HEK293 (cell line): ENCODE measurements around the gene SLC22A17.

ENCODE experiments used
- CTCF ChIA-PET: fragments of 350-600 bp; formaldehyde crosslinking; extraction: SDS; loops from one replicate; lab custom pipeline; 2021; ENCODE audit warnings: antibody characterized with exemption; lab: Yijun Ruan, JAX
- POLR2A ChIA-PET: fragments of 300-600 bp; formaldehyde crosslinking; extraction: SDS; loops from one replicate; lab custom pipeline; 2020; ENCODE audit warnings: antibody characterized with exemption, inconsistent platforms; lab: Yijun Ruan, JAX
- H3K27ac ChIP-seq: fragments of 200-500 bp; sonication (Bioruptor generic); 2 replicates; pipeline ENCODE4 v1.5.1; 2014; ENCODE audit warnings: low read depth, low read length, control low read depth, inconsistent platforms; ENCODE audit errors: extremely low read depth
- H3K36me3 ChIP-seq, 2 experiments: fragments of 200-500 bp in 1 of 2; sonication (Bioruptor generic) in 1 of 2; 1 replicate in 1 of 2; 2 replicates in 1 of 2; pipeline ENCODE4 v1.5.1; 2014 to 2017; ENCODE audit warnings: inconsistent platforms in 2 of 2, low read length in 2 of 2; ENCODE audit not compliant: control insufficient read depth in 2 of 2, insufficient read depth in 1 of 2
- H3K4me1 ChIP-seq: fragments of 200-500 bp; sonication (Bioruptor generic); 2 replicates; pipeline ENCODE4 v1.5.1; 2014; ENCODE audit warnings: mild to moderate bottlenecking, low read length, inconsistent platforms; ENCODE audit not compliant: control insufficient read depth, insufficient read depth
- H3K4me3 ChIP-seq: 2 replicates; pipeline ENCODE4 v1.5.1; 2011; ENCODE audit warnings: low read depth, mild to moderate bottlenecking, control low read depth, low read length, moderate library complexity
- H3K9me3 ChIP-seq: fragments of 200-500 bp; sonication (Bioruptor generic); 2 replicates; pipeline ENCODE4 v1.5.1; 2014; ENCODE audit warnings: low read depth, low read length, inconsistent platforms; ENCODE audit not compliant: control insufficient read depth, insufficient read depth
- GLI2 ChIP-seq: fragments of 450-650 bp; formaldehyde crosslinking; IDR thresholded peaks from 2 replicates; pipeline ENCODE4; 2017; ENCODE audit warnings: missing biosample characterization, missing genetic modification characterization, low read depth, borderline replicate concordance
- GLI4 ChIP-seq: fragments of 450-650 bp; formaldehyde crosslinking; IDR thresholded peaks from 2 replicates; pipeline ENCODE4 v1.5.1; 2016; ENCODE audit warnings: missing biosample characterization, missing genetic modification characterization
- IKZF3 ChIP-seq: fragments of 450-650 bp; IDR thresholded peaks from 2 replicates; pipeline ENCODE4 v1.5.0; 2018; ENCODE audit warnings: missing biosample characterization, mild to moderate bottlenecking, missing genetic modification characterization, moderate library complexity
- KLF10 ChIP-seq: fragments of 450-650 bp; IDR thresholded peaks from 2 replicates; pipeline ENCODE4 v1.5.1; 2018; ENCODE audit warnings: missing biosample characterization, mild to moderate bottlenecking, missing genetic modification characterization
- KLF16 ChIP-seq: fragments of 450-650 bp; formaldehyde crosslinking; IDR thresholded peaks from 2 replicates; pipeline ENCODE4 v1.5.1; 2017; ENCODE audit warnings: missing biosample characterization, missing genetic modification characterization
- KLF8 ChIP-seq: fragments of 450-650 bp; formaldehyde crosslinking; IDR thresholded peaks from 2 replicates; pipeline ENCODE4 v1.5.1; 2016; ENCODE audit warnings: missing biosample characterization, missing genetic modification characterization
- ZFP3 ChIP-seq: fragments of 450-650 bp; formaldehyde crosslinking; IDR thresholded peaks from 2 replicates; pipeline ENCODE4 v1.5.1; 2016; ENCODE audit warnings: low read depth, missing biosample characterization, missing genetic modification characterization
- ZFP69B ChIP-seq: fragments of 450-650 bp; formaldehyde crosslinking; IDR thresholded peaks from 2 replicates; pipeline ENCODE4 v1.5.1; 2016; ENCODE audit warnings: missing biosample characterization, missing genetic modification characterization
- ZNF10 ChIP-seq: fragments of 450-650 bp; formaldehyde crosslinking; IDR thresholded peaks from 2 replicates; pipeline ENCODE4 v1.5.1; 2017; ENCODE audit warnings: missing biosample characterization, missing genetic modification characterization
- ZNF114 ChIP-seq: fragments of 450-650 bp; formaldehyde crosslinking; IDR thresholded peaks from 2 replicates; pipeline ENCODE4 v1.5.0; 2017; ENCODE audit warnings: missing biosample characterization, missing genetic modification characterization
- ZNF19 ChIP-seq: fragments of 450-650 bp; formaldehyde crosslinking; IDR thresholded peaks from 2 replicates; pipeline ENCODE4; 2016; ENCODE audit warnings: missing biosample characterization, missing genetic modification characterization, low read depth
- ZNF248 ChIP-seq: fragments of 450-650 bp; formaldehyde crosslinking; IDR thresholded peaks from 2 replicates; pipeline ENCODE4 v1.5.1; 2017; ENCODE audit warnings: missing biosample characterization, missing genetic modification characterization
- ZNF335 ChIP-seq: fragments of 450-650 bp; formaldehyde crosslinking; conservative IDR thresholded peaks from 2 replicates; pipeline ENCODE4 v1.5.1; 2016; ENCODE audit warnings: missing biosample characterization, missing genetic modification characterization
- ZNF664 ChIP-seq: fragments of 450-650 bp; formaldehyde crosslinking; IDR thresholded peaks from 2 replicates; pipeline ENCODE4 v1.5.1; 2016; ENCODE audit warnings: missing biosample characterization, missing genetic modification characterization
- ZNF830 ChIP-seq: fragments of 450-650 bp; IDR thresholded peaks from 2 replicates; pipeline ENCODE4 v1.5.0; 2018; ENCODE audit warnings: missing biosample characterization, missing genetic modification characterization, low read depth, mild to moderate bottlenecking, moderate library complexity
- TF ChIP-seq, protein P1 (sequence below): fragments of 450-650 bp; formaldehyde crosslinking; IDR thresholded peaks from 2 replicates; pipeline ENCODE4 v1.5.1; 2016; ENCODE audit warnings: missing biosample characterization, missing genetic modification characterization
- TF ChIP-seq, protein P2 (sequence below): fragments of 450-650 bp; formaldehyde crosslinking; IDR thresholded peaks from 2 replicates; pipeline ENCODE4 v1.5.1; 2016; ENCODE audit warnings: missing biosample characterization, missing genetic modification characterization
- TF ChIP-seq, protein P3 (sequence below): fragments of 450-650 bp; formaldehyde crosslinking; IDR thresholded peaks from 2 replicates; pipeline ENCODE4 v1.5.1; 2016; ENCODE audit warnings: missing biosample characterization, missing genetic modification characterization
- TF ChIP-seq, protein P4 (sequence below): fragments of 450-650 bp; formaldehyde crosslinking; IDR thresholded peaks from 2 replicates; pipeline ENCODE4 v1.5.1; 2016; ENCODE audit warnings: missing biosample characterization, missing genetic modification characterization
- TF ChIP-seq, protein P5 (sequence below): fragments of 450-650 bp; formaldehyde crosslinking; IDR thresholded peaks from 2 replicates; pipeline ENCODE4 v1.5.1; 2016; ENCODE audit warnings: missing biosample characterization, missing genetic modification characterization
- TF ChIP-seq, protein P6 (sequence below): fragments of 450-650 bp; formaldehyde crosslinking; IDR thresholded peaks from 2 replicates; pipeline ENCODE4 v1.5.1; 2016; ENCODE audit warnings: missing biosample characterization, missing genetic modification characterization

Gene SLC22A17

DNA sequence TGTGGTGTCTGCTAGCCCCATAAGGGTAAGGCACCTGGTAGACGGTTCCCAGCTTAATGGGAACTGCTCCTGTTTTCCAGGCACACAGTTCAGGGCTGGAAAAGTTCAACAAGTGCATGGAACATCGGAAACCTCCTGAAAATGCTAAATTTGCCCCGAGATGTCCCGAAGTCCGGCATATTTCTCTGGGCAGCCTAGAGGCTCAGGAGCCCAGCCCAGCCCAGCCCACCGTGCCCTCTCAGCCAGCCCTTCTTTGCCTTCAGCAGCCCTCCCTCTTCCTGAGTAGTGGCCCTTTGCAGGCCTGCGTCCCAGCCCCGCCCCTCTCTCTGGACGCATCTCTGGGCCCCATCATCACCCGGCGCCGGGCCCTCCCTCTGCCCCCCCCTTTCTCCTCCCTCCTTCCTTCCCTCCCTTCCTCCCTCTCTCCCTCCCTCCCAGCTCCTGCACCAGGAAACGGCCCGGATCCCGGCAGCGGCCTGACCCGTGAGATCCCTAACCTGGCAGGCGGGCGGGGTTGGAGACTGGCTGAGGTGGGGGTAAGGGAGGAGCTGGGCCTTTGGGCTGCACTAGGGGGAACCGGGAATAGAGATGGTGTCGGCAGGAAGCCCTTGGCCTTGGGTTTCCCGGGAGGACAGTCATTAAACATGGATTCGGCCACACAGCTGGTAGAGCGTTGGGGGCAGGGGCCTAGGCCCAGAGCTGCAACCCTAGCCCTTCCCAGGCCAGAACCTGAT lies 46.1 kb downstream of the SLC22A17 start, which contains the start of gene BCL2L2 (continued):
- TF ChIP-seq, protein P1, sequence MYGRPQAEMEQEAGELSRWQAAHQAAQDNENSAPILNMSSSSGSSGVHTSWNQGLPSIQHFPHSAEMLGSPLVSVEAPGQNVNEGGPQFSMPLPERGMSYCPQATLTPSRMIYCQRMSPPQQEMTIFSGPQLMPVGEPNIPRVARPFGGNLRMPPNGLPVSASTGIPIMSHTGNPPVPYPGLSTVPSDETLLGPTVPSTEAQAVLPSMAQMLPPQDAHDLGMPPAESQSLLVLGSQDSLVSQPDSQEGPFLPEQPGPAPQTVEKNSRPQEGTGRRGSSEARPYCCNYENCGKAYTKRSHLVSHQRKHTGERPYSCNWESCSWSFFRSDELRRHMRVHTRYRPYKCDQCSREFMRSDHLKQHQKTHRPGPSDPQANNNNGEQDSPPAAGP (tag by site-specific recombination), result peak; percentile 95
- TF ChIP-seq, protein P2, sequence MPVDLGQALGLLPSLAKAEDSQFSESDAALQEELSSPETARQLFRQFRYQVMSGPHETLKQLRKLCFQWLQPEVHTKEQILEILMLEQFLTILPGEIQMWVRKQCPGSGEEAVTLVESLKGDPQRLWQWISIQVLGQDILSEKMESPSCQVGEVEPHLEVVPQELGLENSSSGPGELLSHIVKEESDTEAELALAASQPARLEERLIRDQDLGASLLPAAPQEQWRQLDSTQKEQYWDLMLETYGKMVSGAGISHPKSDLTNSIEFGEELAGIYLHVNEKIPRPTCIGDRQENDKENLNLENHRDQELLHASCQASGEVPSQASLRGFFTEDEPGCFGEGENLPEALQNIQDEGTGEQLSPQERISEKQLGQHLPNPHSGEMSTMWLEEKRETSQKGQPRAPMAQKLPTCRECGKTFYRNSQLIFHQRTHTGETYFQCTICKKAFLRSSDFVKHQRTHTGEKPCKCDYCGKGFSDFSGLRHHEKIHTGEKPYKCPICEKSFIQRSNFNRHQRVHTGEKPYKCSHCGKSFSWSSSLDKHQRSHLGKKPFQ (tag by site-specific recombination), result no peak
- peak; percentile 99 for TF ChIP-seq IKZF3 (tag by site-specific recombination)
- peak; percentile 62 for TF ChIP-seq ZNF335 (tag by site-specific recombination)
- TF ChIP-seq ZFP69B (tag by site-specific recombination), result peak; percentile 98
- peak; percentile 70 for TF ChIP-seq KLF10
- TF ChIP-seq ZNF10 (tag by site-specific recombination), result peak; percentile 62; the same call in 1 of the 2 replicates

DNA sequence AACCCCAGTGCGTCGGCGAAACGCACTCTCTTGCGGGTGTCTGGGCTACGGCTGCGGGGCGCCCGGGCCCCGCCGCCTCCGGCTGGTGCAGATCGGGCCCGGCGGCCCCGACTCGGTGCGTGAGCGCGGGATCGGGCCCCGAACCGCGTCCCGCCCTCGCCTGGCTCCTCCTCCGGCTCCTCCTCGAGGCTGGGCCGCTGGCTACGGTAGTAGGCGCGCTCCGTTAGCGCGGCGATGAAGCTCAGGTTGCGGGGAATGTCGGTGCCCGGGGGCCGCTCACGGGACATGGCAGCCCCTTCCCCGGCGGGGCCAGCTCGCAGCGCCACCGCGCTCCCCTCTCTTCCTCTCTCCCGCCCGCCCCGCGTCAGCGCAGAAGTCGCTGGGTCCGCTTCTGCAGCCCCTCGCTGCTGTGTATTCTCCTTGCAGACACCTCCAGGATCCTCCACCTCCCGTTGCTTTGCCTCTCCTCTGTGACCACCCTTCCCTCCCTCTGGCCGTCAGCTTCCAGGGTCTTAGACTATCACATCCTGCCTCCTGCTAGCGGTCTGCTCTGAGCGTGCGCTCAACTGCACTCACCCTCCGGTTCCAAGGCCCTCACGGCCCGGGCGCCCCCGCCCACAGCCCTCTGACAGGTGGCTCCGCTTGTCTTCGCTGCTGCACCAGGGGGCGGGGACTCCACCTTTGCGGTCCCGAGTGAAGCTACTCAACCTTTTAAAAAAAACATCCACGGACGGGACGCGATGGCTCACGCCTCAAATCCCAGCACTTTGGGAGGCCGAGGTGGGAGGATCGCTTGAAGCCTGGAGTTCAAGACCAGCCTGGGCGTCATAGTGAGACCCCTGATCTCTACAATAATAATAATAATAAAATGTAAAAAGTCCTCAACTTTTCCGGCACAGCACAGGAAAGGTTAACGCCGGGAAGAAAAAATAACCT lies 50.1 kb downstream of the SLC22A17 start, which contains the start of gene PPP1R3E:
PPP1R3E (minus strand) TSS at position 570 of the 936 bp plus-strand sequence; CDS start at position 287, 283 bp downstream.
- CTCF ChIA-PET, result interaction anchor here (0.7 to 3.3 kb wide), 6 partner anchors 18 to 257 kb away, joined by 3 to 12 read pairs (median 4); partner anchors contain the start of gene PABPN1
- peak within 1 kb of the TSS; percentile 97 for H3K27ac ChIP-seq
- H3K36me3 ChIP-seq, result peaks cover 4 to 17% of the 10 kb centered on the region in 2 experiments
- peaks cover 13% of the 10 kb centered on the region; the same call in 1 of the 2 replicates for H3K4me1 ChIP-seq
- H3K9me3 ChIP-seq, result no peaks in the 10 kb centered on the region
- POLR2A ChIA-PET, result interaction anchor here (0.6 to 8.1 kb wide), 11 partner anchors 8 to 296 kb away, joined by 3 to 170 read pairs (median 4); partner anchors contain the start of genes ACIN1, C14orf119, HOMEZ and PABPN1
- H3K4me3 ChIP-seq, result peak within 1 kb of the TSS; percentile 59
- TF ChIP-seq GLI2 (tag by site-specific recombination), result no peak
- TF ChIP-seq ZNF664, result no peak
- TF ChIP-seq, protein P3, sequence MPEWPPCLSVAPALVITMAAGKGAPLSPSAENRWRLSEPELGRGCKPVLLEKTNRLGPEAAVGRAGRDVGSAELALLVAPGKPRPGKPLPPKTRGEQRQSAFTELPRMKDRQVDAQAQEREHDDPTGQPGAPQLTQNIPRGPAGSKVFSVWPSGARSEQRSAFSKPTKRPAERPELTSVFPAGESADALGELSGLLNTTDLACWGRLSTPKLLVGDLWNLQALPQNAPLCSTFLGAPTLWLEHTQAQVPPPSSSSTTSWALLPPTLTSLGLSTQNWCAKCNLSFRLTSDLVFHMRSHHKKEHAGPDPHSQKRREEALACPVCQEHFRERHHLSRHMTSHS (tag by site-specific recombination), result no peak
- TF ChIP-seq ZNF830 (tag by site-specific recombination), result no peak
- TF ChIP-seq KLF16 (tag by site-specific recombination), result 0 out of 2 replicates have a peak, but pooled peaks have one; percentile 28
- TF ChIP-seq, protein P4, sequence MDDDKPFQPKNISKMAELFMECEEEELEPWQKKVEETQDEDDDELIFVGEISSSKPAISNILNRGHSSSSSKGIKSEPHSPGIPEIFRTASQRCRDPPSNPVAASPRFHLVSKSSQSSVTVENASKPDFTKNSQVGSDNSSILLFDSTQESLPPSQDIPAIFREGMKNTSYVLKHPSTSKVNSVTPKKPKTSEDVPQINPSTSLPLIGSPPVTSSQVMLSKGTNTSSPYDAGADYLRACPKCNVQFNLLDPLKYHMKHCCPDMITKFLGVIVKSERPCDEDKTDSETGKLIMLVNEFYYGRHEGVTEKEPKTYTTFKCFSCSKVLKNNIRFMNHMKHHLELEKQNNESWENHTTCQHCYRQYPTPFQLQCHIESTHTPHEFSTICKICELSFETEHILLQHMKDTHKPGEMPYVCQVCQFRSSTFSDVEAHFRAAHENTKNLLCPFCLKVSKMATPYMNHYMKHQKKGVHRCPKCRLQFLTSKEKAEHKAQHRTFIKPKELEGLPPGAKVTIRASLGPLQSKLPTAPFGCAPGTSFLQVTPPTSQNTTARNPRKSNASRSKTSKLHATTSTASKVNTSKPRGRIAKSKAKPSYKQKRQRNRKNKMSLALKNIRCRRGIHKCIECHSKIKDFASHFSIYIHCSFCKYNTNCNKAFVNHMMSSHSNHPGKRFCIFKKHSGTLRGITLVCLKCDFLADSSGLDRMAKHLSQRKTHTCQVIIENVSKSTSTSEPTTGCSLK, result no peak
- TF ChIP-seq ZNF19, result no peak
- TF ChIP-seq ZFP3 (tag by site-specific recombination), result no peak
- no peak; the same call in 1 of the 2 replicates for TF ChIP-seq KLF8
- TF ChIP-seq, protein P5, sequence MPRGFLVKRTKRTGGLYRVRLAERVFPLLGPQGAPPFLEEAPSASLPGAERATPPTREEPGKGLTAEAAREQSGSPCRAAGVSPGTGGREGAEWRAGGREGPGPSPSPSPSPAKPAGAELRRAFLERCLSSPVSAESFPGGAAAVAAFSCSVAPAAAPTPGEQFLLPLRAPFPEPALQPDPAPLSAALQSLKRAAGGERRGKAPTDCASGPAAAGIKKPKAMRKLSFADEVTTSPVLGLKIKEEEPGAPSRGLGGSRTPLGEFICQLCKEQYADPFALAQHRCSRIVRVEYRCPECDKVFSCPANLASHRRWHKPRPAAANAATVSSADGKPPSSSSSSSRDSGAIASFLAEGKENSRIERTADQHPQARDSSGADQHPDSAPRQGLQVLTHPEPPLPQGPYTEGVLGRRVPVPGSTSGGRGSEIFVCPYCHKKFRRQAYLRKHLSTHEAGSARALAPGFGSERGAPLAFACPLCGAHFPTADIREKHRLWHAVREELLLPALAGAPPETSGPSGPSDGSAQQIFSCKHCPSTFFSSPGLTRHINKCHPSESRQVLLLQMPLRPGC, result no peak
- TF ChIP-seq GLI4 (tag by site-specific recombination), result peak; percentile 44; the same call in 1 of the 2 replicates
- TF ChIP-seq ZNF114 (tag by site-specific recombination), result no peak
- TF ChIP-seq, protein P6, sequence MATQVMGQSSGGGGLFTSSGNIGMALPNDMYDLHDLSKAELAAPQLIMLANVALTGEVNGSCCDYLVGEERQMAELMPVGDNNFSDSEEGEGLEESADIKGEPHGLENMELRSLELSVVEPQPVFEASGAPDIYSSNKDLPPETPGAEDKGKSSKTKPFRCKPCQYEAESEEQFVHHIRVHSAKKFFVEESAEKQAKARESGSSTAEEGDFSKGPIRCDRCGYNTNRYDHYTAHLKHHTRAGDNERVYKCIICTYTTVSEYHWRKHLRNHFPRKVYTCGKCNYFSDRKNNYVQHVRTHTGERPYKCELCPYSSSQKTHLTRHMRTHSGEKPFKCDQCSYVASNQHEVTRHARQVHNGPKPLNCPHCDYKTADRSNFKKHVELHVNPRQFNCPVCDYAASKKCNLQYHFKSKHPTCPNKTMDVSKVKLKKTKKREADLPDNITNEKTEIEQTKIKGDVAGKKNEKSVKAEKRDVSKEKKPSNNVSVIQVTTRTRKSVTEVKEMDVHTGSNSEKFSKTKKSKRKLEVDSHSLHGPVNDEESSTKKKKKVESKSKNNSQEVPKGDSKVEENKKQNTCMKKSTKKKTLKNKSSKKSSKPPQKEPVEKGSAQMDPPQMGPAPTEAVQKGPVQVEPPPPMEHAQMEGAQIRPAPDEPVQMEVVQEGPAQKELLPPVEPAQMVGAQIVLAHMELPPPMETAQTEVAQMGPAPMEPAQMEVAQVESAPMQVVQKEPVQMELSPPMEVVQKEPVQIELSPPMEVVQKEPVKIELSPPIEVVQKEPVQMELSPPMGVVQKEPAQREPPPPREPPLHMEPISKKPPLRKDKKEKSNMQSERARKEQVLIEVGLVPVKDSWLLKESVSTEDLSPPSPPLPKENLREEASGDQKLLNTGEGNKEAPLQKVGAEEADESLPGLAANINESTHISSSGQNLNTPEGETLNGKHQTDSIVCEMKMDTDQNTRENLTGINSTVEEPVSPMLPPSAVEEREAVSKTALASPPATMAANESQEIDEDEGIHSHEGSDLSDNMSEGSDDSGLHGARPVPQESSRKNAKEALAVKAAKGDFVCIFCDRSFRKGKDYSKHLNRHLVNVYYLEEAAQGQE, result no peak
- TF ChIP-seq ZNF248 (tag by site-specific recombination), result no peak
